ENCODE data around the gene MPV17.

MPV17 gene

DNA sequence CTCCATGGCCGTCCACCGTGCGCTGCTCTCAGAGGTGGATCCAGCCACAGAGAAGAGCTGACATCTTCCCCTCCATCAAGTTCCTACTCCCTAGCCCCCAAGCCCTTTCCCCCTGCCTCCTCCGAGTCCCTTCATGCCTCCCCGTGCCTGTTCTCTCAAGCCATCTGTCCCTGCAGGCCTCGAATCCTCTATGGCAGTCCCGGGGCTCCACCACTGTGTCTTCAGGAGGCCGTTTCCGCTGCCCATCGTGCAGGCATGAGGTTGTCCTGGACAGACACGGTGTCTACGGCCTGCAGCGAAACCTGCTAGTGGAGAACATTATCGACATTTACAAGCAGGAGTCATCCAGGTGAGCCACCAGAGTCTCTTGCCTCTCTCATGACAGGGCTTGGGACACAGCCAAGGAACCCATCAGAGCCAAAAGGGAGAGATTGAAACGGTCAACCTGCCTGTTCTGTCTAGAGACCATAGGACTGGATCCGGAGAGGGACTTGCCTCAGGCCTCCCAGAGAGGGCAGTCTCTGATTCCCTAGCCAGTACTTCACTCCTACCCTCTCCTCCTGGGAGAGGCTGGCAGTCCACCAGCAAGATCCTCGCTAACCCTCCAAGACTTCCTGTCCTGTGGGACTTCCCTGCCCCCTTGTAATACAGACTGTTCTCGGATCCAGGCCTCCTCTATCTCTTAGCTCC lies 24.4 kb downstream of the MPV17 start:
- no peaks in the 10 kb centered on the region for H3K36me3 Mint-ChIP-seq
- H3K27ac Mint-ChIP-seq = no peak overlapping the region
- H3K4me1 Mint-ChIP-seq = peaks cover 8% of the 10 kb centered on the region
- H3K4me3 Mint-ChIP-seq = no peak overlapping the region
- DNase-seq (ENCODE audit: low spot score in 2 of 2) = no peak
- H3K27me3 Mint-ChIP-seq = peaks cover 17% of the 10 kb centered on the region
- H3K9me3 Mint-ChIP-seq = no peaks in the 10 kb centered on the region
- no peak for ATAC-seq (ENCODE audit: low read depth)

DNA sequence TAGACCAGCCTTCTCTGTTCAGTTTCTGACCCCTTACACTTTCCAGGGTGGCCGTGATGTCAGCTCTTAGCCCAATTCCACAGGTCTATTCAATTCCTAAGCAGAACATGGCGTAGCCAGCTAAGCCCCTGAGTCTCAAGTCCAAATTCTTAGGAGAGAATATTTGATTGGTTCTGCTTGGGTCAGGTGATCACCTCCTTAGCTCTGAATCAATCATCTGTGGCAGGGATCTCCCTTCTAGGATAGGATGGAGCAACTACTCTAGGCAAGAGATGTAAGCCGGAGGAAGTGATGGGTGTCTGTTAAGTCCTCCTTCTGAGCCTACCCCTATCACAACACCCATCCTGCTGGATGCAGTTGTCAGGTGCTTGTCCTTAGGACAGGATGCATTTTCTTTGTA lies 25.7 kb downstream of the MPV17 start:
- no peak overlapping the region for H3K4me3 Mint-ChIP-seq
- ATAC-seq (ENCODE audit: low read depth) (no peak), DNase-seq (ENCODE audit: low spot score in 2 of 2) (no peak)
- H3K36me3 Mint-ChIP-seq = no peaks in the 10 kb centered on the region
- peaks cover 17% of the 10 kb centered on the region for H3K27me3 Mint-ChIP-seq
- H3K4me1 Mint-ChIP-seq = peaks cover 3% of the 10 kb centered on the region
- H3K27ac Mint-ChIP-seq = no peak overlapping the region
- H3K9me3 Mint-ChIP-seq = no peaks in the 10 kb centered on the region

DNA sequence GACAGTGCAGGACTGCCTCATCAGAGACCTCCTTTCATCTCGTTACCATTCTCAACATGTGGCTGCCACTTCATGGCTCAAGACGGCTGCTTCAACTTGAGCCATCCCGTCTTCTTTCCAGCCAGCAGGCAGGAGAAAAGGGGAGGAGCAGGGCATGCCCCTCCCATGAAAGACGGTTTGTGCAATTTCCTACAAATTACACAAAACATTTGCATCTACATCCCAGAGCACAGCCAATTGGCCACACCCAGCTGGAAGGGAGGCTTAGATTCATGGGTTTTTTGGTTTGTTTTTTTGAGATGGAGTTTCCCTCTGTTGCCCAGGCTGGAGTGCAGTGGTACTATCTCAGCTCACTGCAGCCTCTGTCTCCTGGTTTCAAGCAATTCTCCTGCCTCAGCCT lies 26.4 kb downstream of the MPV17 start:
- no peaks in the 10 kb centered on the region for H3K9me3 Mint-ChIP-seq
- peaks cover 3% of the 10 kb centered on the region for H3K4me1 Mint-ChIP-seq
- H3K27me3 Mint-ChIP-seq = peaks cover 19% of the 10 kb centered on the region
- H3K36me3 Mint-ChIP-seq = no peaks in the 10 kb centered on the region
- H3K4me3 Mint-ChIP-seq = no peak overlapping the region
- ATAC-seq (ENCODE audit: low read depth) = no peak
- H3K27ac Mint-ChIP-seq = no peak overlapping the region
- DNase-seq (ENCODE audit: low spot score in 2 of 2) = no peak

DNA sequence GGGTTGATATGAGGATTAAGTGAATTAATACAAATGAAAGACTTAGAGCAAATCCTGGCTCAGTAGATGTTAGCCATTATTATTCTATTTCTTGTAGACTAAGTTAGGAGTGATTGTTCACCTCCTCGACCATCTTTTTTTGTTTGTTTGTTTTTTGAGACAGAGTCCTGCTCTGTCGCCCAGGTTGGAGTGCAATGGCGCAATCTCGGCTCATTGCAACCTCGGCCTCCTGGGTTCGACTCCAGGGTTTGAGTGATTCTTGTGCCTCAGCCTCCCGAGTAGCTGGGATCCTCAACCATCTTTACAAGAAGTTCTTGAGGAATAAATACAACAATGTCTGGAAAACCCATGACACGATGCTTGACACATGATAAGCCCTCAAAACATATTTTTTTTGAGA lies 28.0 kb downstream of the MPV17 start:
- Mint-ChIP-seq H3K9me3 (no peaks in the 10 kb centered on the region), H3K27me3 (peaks cover 18% of the 10 kb centered on the region), H3K36me3 (no peaks in the 10 kb centered on the region), H3K4me1 (peaks cover 3% of the 10 kb centered on the region), H3K27ac (no peak overlapping the region), H3K4me3 (no peak overlapping the region)
- ATAC-seq (ENCODE audit: low read depth) (no peak), DNase-seq (ENCODE audit: low spot score in 2 of 2) (no peak)

DNA sequence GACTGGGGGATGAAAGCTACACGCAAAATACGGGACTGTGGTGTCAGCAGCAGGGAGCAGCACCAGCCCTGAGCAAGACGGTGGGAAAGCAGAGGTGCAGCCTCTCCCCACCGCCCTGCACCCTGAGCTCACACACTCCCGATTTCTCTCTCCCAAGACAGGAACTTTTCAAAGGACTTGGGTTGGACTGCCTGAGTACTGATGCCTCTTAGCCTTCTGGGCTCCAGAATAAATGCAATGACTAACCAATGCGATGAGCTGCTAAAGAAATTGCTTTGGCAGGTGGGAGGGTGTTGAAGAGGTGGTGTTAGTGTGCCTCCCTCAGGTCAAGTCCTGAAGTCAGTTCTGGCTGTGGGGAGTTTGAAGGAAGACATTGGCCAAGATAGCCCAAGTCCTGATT lies 31.0 kb downstream of the MPV17 start:
- peaks cover 9% of the 10 kb centered on the region for H3K27me3 Mint-ChIP-seq
- no peak overlapping the region for H3K4me3 Mint-ChIP-seq
- no peaks in the 10 kb centered on the region for H3K9me3 Mint-ChIP-seq
- H3K4me1 Mint-ChIP-seq = peaks cover 3% of the 10 kb centered on the region
- ATAC-seq (ENCODE audit: low read depth) (no peak), DNase-seq (ENCODE audit: low spot score in 2 of 2) (no peak)
- H3K27ac Mint-ChIP-seq = no peak overlapping the region
- H3K36me3 Mint-ChIP-seq = no peaks in the 10 kb centered on the region

GRCh38 chr2:27290549-27290948 lies 32.3 kb downstream of the MPV17 start:
- H3K4me3 Mint-ChIP-seq = no peak overlapping the region
- peak; percentile 67 for ATAC-seq (ENCODE audit: low read depth)
- DNase-seq (ENCODE audit: low spot score in 2 of 2) = no peak
- no peak overlapping the region for H3K27ac Mint-ChIP-seq
- H3K4me1 Mint-ChIP-seq = peaks cover 3% of the 10 kb centered on the region
- no peaks in the 10 kb centered on the region for H3K9me3 Mint-ChIP-seq
- H3K36me3 Mint-ChIP-seq = no peaks in the 10 kb centered on the region
- H3K27me3 Mint-ChIP-seq = peaks cover 9% of the 10 kb centered on the region

DNA sequence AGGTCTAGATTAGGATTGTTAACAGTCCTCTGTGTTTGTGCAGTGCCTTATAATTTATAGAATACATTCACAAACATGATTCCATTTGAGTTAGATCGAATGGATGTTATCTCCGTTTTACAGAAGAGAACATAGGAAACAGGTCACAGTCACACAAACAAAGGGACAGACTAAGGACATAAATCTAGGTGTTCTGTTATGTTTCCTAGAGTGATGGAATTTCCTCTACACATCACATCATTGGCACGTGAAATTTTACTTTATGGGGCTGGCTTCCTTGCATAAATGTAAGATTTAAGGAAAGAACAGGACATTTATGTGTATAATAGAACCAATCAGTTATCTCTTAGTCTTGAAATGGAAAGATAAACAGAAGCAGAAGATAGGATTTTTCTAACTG lies 34.3 kb downstream of the MPV17 start:
- H3K27me3 Mint-ChIP-seq = peaks cover 7% of the 10 kb centered on the region
- ATAC-seq (ENCODE audit: low read depth) (no peak), DNase-seq (ENCODE audit: low spot score in 2 of 2) (no peak)
- H3K36me3 Mint-ChIP-seq = no peaks in the 10 kb centered on the region
- no peaks in the 10 kb centered on the region for H3K4me1 Mint-ChIP-seq
- no peak overlapping the region for H3K4me3 Mint-ChIP-seq
- no peaks in the 10 kb centered on the region for H3K9me3 Mint-ChIP-seq
- H3K27ac Mint-ChIP-seq = no peak overlapping the region

DNA sequence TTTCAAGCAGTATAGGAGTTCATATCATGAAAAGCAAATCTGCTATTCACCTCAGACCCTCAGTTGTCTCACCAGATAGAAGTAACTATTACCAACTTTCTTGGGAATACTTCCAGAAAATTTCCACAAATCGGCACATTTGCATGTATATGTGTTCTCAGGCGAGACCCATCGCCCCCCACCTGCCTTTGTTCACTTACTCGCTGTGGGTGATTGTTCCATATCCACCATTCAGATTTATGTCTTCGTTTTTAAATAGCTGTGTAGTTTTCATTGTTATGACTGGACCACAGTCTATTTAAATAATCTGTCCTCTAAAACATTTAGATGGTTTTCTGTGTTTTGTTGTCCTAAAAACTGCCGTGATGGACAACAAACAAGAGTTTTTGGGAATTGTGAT lies 37.4 kb downstream of the MPV17 start:
- Mint-ChIP-seq H3K9me3 (no peaks in the 10 kb centered on the region), H3K27me3 (peaks cover 12% of the 10 kb centered on the region), H3K4me3 (no peak overlapping the region), H3K4me1 (no peaks in the 10 kb centered on the region), H3K36me3 (no peaks in the 10 kb centered on the region), H3K27ac (no peak overlapping the region)
- ATAC-seq (ENCODE audit: low read depth) (no peak), DNase-seq (ENCODE audit: low spot score in 2 of 2) (no peak)

GRCh38 chr2:27284996-27285395 lies 37.9 kb downstream of the MPV17 start:
- Mint-ChIP-seq H3K9me3 (no peaks in the 10 kb centered on the region), H3K27me3 (peaks cover 12% of the 10 kb centered on the region), H3K4me1 (no peaks in the 10 kb centered on the region), H3K36me3 (no peaks in the 10 kb centered on the region), H3K27ac (no peak overlapping the region), H3K4me3 (no peak overlapping the region)
- DNase-seq (ENCODE audit: low spot score in 2 of 2) (no peak), ATAC-seq (ENCODE audit: low read depth) (no peak)

DNA sequence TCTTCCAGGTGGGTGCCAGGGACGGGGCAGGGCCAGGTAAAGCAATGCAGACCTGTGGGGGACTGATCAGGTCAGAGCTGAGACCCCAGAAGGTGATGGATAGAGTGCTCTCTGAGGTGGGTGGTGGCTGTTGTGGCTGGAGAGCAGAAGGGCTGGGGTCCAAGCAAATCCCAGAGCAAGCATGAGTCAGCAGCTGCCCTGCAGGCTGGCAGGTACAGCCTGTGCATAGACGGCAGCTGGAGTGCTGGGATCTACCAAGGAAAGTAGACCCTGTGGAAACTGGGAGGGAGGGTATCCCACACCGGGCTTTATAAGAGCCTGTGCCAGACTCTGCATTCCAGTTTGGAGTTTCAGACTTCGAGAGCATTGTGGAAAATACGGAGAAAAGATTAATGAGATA lies 40.0 kb downstream of the MPV17 start:
- no peak overlapping the region for H3K27ac Mint-ChIP-seq
- H3K36me3 Mint-ChIP-seq = no peaks in the 10 kb centered on the region
- H3K4me1 Mint-ChIP-seq = peaks cover 2% of the 10 kb centered on the region
- H3K9me3 Mint-ChIP-seq = no peaks in the 10 kb centered on the region
- no peak overlapping the region for H3K4me3 Mint-ChIP-seq
- ATAC-seq (ENCODE audit: low read depth) (no peak), DNase-seq (ENCODE audit: low spot score in 2 of 2) (no peak)
- peaks cover 13% of the 10 kb centered on the region for H3K27me3 Mint-ChIP-seq

DNA sequence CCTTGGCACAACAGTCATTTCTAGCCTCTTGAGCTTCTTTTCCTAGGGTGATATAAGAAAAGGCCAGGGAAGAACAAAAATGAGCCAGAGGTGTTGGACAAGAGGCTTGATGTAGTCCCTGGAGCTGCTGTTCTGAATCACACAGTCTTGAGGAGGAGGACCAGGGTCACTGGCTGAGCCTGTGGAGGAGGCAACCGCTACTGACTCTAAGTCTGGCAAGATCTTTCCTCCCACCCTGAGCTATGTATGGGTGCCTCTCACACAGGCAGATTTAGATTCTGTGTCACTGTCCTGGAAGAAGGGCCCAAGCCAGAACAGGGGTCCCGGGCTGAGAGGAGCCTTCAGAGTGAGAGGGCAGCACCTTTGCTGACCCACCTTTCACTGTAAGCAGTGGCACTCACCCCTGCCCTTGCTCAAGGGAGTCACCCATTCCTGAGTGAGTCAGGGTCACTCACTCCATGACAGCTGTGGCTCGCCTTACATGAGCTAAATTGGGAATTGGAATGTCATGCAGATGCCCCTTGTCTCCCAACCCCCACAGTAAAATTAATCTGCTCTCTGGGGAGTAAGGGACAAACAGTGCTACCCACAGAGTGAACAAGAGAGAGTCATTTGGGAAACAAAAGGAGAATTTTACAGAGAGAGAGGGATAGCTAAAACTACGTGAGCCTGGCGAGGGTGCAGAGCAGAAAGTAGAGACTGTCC lies 40.9 kb downstream of the MPV17 start, which contains the start of gene TRIM54:
Gene TRIM54 (plus strand): TSS at position 575 of the 705 bp plus-strand sequence. CDS start 303 bp downstream, outside the sequence.
- DNase-seq (ENCODE audit: low spot score in 2 of 2) = no peak
- no peak within 1 kb of the TSS for H3K4me3 Mint-ChIP-seq
- peaks cover 2% of the 10 kb centered on the region for H3K4me1 Mint-ChIP-seq
- H3K27ac Mint-ChIP-seq = no peak within 1 kb of the TSS
- ATAC-seq (ENCODE audit: low read depth) = no peak
- H3K36me3 Mint-ChIP-seq = no peaks in the 10 kb centered on the region
- H3K9me3 Mint-ChIP-seq = no peaks in the 10 kb centered on the region
- peaks cover 16% of the 10 kb centered on the region for H3K27me3 Mint-ChIP-seq

GRCh38 chr2:27281442-27281841 lies 41.5 kb downstream of the MPV17 start:
- ATAC-seq (ENCODE audit: low read depth) = no peak
- Mint-ChIP-seq H3K9me3 (no peaks in the 10 kb centered on the region), H3K4me3 (no peak overlapping the region), H3K36me3 (no peaks in the 10 kb centered on the region), H3K27me3 (peaks cover 17% of the 10 kb centered on the region), H3K27ac (no peak overlapping the region), H3K4me1 (peaks cover 4% of the 10 kb centered on the region)
- DNase-seq (ENCODE audit: low spot score in 2 of 2) = no peak

DNA sequence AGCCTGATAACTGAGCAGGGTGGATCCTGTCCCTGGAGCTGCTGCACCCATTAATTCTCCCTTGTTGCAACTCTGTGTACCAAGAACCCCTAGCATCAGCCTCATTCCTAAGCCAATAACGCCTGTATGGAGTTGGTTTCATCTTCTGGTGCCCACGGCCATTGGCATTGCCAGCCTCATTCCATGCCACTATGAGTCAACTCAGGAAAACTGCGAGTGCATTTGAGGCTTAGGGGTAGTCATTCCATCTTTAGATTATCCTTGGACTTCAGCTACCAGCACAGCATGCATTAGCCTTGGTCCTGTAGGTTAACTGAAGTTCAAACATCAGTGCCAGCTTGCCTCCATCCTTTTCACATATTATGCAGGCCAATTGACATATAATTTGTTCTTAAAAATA lies 42.1 kb downstream of the MPV17 start:
- Mint-ChIP-seq H3K27me3 (peaks cover 18% of the 10 kb centered on the region), H3K4me3 (no peak overlapping the region), H3K27ac (no peak overlapping the region), H3K9me3 (no peaks in the 10 kb centered on the region), H3K4me1 (peaks cover 4% of the 10 kb centered on the region), H3K36me3 (no peaks in the 10 kb centered on the region)
- DNase-seq (ENCODE audit: low spot score in 2 of 2) = no peak
- no peak for ATAC-seq (ENCODE audit: low read depth)

DNA sequence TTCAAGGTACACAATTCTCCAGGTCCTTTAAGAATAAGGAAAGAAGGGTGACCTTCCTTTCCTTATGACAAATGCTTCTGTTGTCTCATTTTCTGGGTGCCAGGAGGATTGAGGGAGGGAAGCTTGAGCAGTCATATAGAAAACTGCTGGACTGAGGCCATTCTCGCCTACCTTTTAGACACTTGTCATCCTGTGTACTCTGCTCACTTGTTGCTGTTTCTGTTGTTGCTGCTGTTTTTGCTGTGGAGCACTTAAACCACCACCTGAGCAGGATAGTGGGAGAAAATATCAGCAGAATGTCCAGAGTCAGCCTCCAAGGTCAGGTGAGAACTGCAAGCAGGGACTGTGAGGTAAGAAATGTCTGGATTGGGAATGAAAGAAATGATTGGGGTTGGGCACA lies 44.9 kb downstream of the MPV17 start:
- Mint-ChIP-seq H3K9me3 (no peaks in the 10 kb centered on the region), H3K36me3 (no peaks in the 10 kb centered on the region), H3K4me3 (no peak overlapping the region), H3K4me1 (peaks cover 4% of the 10 kb centered on the region), H3K27me3 (peaks cover 23% of the 10 kb centered on the region), H3K27ac (no peak overlapping the region)
- ATAC-seq (ENCODE audit: low read depth) (no peak), DNase-seq (ENCODE audit: low spot score in 2 of 2) (no peak)

All from memory B cell (primary cell).